Peyer's patch (tissue), 4 donors: ENCODE results near the gene NBPF10.
"Not testable (repeated sequence)": the region's sequence is repeated elsewhere in the genome, so short reads cannot be mapped to it uniquely, and the experiment has no call there.

Experiments used
- POLR2A ChIP-seq, 2 donors: fragments of 450-650 bp; IDR thresholded peaks; one replicate each; pipeline ENCODE4 v1.5.1; 2017; ENCODE audit warnings: antibody characterized with exemption in 2 of 2, mild to moderate bottlenecking in 2 of 2, moderate library complexity in 2 of 2
- TF ChIP-seq, protein P1 (sequence below), 6 experiments: fragments of 450-650 bp in 4 of 6; fragments of 200-600 bp in 2 of 6; sonication (generic) in 1 of 6; IDR thresholded peaks; one replicate each; pipeline ENCODE4 v1.5.1; 2017 to 2019; ENCODE audit warnings: antibody characterized with exemption in 6 of 6, mild to moderate bottlenecking in 3 of 6, moderate library complexity in 1 of 6

DNA sequence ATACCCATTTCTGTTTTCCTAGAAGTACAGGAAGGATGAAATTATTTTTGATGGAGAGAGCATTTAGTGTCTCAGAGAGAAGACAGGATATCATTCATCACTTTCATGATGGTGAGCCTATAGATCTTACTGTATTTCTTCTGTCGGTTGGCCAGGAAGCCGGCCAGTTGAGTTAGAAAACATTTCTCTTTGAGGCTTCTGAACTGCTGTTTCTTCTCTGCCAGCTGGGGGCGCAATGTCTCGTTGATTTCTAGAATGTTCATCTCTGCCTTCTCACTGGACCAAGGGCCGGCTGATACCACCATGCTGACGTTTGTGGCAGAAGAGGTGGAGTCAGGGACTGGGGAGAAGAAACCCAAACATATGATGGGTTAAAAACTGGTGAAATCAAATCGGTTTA, at the start of gene NBPF10:
- TF ChIP-seq, protein P1, sequence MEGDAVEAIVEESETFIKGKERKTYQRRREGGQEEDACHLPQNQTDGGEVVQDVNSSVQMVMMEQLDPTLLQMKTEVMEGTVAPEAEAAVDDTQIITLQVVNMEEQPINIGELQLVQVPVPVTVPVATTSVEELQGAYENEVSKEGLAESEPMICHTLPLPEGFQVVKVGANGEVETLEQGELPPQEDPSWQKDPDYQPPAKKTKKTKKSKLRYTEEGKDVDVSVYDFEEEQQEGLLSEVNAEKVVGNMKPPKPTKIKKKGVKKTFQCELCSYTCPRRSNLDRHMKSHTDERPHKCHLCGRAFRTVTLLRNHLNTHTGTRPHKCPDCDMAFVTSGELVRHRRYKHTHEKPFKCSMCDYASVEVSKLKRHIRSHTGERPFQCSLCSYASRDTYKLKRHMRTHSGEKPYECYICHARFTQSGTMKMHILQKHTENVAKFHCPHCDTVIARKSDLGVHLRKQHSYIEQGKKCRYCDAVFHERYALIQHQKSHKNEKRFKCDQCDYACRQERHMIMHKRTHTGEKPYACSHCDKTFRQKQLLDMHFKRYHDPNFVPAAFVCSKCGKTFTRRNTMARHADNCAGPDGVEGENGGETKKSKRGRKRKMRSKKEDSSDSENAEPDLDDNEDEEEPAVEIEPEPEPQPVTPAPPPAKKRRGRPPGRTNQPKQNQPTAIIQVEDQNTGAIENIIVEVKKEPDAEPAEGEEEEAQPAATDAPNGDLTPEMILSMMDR (IDR thresholded peaks at IDR 0.05), result peak in 3 of 6 experiments; percentile 9 to 20 (median 16)
- not testable (repeated sequence) for TF ChIP-seq POLR2A (IDR thresholded peaks at IDR 0.05)
